Right lobe of liver (tissue), 4 donors: ENCODE measurements around the gene SNURF.

Experiments
- POLR2A ChIP-seq: fragments of 450-650 bp; IDR thresholded peaks from one replicate; pipeline ENCODE4 v1.6.1; 2017; ENCODE audit warnings: antibody characterized with exemption, mild to moderate bottlenecking
- TF ChIP-seq, protein P1 (sequence below), 4 donors: fragments of 200-600 bp in 3 of 4; fragments of 450-650 bp in 1 of 4; IDR thresholded peaks; one replicate each; pipeline versions ENCODE4 v1.5.1 to v1.8.0; 2016 to 2022; ENCODE audit warnings: antibody characterized with exemption in 4 of 4, mild to moderate bottlenecking in 2 of 4
- donor health status: DM: no; HTN: no; CAD: no.
- donor health status: DM: no; HTN: no; CAD: no.
- donor health status: DM: no; HTN: yes; CAD: no.

DNA sequence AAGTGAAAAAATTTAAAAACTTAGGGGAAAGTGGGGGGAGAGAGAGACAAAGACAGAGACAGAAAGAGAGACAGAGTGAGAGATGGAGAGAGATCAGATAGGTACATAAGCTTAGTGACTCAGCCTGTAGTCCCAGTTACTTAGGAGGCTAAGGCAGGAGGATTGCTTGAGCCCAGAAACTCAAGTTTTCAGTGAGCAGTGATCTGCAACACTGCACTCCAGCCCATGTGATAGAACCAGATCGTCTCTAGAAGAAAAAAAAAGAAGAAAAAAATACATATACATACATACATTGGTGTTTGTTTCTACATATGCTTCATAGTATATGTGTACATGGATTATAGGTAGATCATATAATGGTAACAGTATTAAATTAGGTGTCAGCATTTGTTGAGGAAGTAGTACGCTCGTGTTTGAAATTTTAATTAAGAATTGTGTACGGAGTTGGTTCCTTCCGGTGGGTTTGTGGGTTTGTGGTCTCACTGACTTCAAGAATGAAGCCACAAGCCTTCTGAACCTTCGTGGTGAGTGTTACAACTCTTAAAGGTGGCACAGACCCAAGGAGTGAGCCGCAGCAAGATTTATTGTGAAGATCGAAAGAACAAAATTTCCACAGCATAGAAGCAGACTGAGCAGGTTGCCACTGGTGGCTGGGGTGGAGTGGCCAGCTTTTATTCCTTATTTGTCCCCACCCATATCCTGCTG lies 38.3 kb upstream of the SNURF start:
- TF ChIP-seq, protein P1, sequence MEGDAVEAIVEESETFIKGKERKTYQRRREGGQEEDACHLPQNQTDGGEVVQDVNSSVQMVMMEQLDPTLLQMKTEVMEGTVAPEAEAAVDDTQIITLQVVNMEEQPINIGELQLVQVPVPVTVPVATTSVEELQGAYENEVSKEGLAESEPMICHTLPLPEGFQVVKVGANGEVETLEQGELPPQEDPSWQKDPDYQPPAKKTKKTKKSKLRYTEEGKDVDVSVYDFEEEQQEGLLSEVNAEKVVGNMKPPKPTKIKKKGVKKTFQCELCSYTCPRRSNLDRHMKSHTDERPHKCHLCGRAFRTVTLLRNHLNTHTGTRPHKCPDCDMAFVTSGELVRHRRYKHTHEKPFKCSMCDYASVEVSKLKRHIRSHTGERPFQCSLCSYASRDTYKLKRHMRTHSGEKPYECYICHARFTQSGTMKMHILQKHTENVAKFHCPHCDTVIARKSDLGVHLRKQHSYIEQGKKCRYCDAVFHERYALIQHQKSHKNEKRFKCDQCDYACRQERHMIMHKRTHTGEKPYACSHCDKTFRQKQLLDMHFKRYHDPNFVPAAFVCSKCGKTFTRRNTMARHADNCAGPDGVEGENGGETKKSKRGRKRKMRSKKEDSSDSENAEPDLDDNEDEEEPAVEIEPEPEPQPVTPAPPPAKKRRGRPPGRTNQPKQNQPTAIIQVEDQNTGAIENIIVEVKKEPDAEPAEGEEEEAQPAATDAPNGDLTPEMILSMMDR (IDR thresholded peaks at IDR 0.05): no peak
- TF ChIP-seq POLR2A: no peak
